NCI-H1694 treated with DMSO at 0.1 percent for 48 hours (cell line): ENCODE measurements around the gene RSPRY1.
"Not testable (repeated sequence)": the region's sequence is repeated elsewhere in the genome, so short reads cannot be mapped to it uniquely, and the experiment has no call there.

Experiments used
- DNase-seq: peaks from one replicate; lab custom pipeline; 2025; lab: John Stamatoyannopoulos, UW

RSPRY1 gene

GRCh38 chr16:57271867-57272495, 85.9 kb downstream of the RSPRY1 start:
- DNase-seq, result no peak

DNA sequence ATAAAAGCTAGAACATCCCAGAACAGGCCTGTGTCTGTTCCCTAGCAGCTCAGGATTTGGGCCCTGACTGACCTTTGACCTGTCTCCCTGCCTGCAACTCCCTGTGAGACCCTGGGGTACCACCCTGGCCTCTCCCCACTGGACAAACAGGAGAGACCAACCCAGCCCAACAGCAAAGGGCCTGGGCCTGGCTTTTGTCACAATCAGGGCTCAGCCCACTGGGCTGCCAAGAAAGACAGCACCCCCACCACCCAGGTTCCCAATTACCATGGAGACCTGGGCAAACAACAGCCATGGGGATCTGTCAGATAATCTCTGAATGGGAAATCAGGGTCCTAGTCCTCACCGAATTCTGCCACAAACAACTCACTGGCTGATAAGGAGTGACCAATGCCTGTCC, 87.2 kb downstream of the RSPRY1 start:
- no peak for DNase-seq

GRCh38 chr16:57273826-57274225, 87.7 kb downstream of the RSPRY1 start:
- DNase-seq, result no peak

DNA sequence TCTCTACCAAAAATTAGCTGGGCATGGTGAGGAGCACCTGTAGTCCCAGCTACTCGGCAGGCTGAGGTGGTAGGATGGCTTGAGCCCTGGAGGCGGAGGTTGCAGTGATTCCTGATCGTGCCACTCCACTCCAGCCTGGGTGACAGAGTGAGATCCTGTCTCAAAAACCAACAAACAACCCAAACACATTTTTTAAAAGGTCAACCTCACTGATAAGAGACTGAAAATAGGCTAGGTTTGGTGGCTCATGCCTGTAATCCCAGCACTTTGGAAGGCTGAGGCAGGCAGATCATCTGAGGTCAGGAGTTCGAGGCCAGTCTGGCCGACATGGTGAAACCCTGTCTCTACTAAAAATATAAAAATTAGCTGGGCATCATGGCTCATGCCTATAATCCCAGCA, 89.8 kb downstream of the RSPRY1 start:
- DNase-seq, result not testable (repeated sequence)

- no peak for DNase-seq
Measured at GRCh38 chr16:57276596-57276995, 90.5 kb downstream of the RSPRY1 start.

DNA sequence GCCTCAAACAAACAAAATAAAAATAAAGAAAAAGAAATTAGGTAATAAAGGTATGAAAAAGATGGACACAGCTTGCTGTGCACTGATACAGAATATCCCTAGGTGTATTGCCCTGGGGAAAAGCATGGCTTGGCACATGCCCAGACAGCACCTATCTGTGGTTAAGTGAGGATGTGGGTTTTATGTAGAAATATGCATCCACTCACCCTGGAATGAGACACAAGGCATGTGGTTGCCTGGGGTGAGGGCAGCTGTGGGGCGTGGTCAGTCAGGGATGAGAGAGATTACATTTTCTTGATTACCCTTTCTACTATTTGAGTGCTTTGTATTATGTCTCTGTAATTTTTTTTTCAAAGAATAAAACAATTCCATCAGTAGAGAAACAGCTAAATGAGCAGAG, 91.5 kb downstream of the RSPRY1 start:
- DNase-seq, result no peak

GRCh38 chr16:57278494-57278893, 92.4 kb downstream of the RSPRY1 start:
- no peak for DNase-seq

GRCh38 chr16:57279780-57280638, 93.9 kb downstream of the RSPRY1 start:
- no peak for DNase-seq

GRCh38 chr16:57281791-57282190, 95.7 kb downstream of the RSPRY1 start:
- no peak for DNase-seq

DNA sequence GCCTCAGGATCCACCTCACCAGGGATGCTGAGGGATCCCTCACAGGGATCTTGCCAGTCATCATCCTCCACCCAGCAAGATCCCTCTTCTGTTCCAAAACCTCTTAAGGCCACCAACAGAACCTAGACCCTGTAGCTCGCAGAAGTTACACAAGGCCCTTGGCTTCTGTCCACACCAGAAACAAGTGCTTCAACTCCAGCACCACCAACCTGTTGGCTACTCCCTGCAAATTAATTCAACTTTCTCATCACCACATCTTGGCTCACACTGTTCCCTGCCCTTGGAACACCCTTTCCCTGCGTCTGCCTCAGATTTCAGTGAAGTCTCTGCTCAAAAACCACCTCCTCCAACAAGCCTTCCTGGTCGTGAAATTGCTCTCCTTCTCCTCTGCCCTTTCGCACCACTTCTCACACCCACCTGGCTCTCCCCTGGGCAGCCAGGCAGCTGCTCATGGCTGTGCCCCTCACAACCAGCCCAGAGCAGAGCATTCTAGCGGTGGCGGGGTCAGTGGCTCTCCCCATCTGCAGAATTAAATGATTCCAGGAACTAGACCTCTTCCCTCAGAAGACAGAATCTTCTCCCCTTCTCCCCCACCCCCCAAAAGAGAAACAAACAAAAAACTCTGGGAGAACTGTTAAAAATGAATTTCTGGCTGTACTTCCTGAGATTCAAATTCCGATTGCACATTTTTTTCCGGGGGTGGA, 96.5 kb downstream of the RSPRY1 start:
- DNase-seq, result no peak

GRCh38 chr16:57283214-57283958, 97.3 kb downstream of the RSPRY1 start:
- DNase-seq, result no peak

- no peak for DNase-seq
Measured at GRCh38 chr16:57283959-57284208, 97.8 kb downstream of the RSPRY1 start.

- no peak for DNase-seq
Measured at GRCh38 chr16:57284209-57284951, 98.3 kb downstream of the RSPRY1 start, which contains the start of gene PLLP. PLLP (minus strand) TSS chr16:57284672; CDS start chr16:57284540, 132 bp downstream.

DNA sequence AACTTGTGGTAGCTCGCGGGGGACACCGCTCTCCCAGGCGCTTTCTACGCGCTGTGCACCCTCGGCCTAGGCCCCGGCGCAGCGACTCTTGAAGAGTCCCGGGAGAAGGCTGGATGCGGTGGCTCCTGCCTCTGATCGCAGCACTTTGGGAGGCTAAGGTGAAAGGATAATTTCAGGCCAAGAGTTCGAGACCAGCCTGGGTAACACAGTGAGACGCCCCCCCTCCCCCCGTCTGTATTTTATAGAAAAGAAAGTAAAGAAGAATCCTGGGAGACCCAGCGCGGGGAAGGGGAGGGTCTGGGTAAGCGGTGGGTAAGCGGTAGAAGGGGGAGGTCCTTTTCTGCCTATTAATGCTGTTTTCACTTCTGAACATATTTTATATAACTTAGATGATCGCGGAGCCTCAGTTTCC, 98.8 kb downstream of the RSPRY1 start:
- DNase-seq, result no peak

DNA sequence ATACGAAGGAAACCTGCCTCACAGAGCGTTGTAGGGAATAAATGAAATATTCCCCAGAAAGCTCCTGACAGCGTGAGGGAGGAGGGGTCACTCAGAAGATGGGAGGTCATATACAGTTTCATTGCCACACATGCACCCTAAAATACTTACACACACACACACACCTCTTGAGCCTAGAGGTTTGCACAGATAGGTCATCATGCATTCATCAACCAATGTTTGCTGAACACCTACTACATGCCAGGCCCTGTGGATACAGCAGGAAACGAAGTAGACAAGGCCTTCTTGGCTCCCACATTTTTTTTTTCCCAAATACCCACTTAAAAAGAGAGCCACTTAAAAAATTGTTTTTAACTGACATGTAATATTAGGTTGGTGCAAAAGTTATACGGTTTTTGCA, 99.2 kb downstream of the RSPRY1 start:
- DNase-seq, result no peak

DNA sequence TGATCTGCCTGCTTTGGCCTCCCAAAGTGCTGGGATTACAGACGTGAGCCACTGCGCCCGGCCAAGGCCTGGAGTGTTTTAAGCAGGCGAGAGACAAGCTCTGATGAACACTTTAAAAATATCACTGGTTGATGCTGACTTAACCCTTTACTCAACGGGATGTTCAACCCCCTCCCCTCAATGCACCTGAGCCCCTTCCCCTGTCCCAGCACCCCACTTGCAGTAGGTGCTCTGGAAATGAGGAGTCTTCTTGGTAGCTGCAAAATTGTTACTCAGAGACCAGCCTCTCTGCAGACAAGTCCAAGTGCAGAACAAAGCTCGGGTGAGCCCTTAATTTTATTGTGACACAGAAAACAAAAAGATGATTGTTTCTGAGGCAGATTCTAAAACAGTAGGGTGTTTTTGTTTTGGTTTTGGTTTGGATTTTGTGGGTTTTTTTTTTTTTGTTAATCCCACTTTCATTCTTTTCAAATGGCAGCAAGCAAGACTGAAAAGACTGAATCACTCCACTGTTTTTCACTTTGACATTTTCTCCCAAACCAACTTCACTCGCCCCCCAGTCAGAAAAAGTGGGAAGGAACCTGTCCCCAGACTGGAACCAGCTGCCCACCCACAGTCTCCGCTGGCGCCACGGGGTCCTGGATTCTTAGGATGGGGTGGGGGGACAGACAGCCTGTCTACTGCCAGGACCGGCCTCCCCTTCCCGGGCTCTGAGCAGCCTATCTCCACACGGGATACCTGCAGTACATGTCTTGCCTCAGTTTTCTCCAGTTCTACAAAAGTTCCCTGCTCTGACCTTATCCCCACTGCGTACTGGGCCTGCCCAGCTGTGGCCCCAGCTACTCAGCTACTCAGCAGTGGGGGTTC, 103.5 kb downstream of the RSPRY1 start:
- DNase-seq, result no peak
